IMR-90 (cell line): ENCODE results near the gene PTPRN2. TPM values are rescaled to one million over a fixed set of nuclear protein-coding genes. Genes with fewer than 3 reads are reported as not detected.

Experiments
- ATAC-seq: fragments of 200-7000 bp; cut with Tn5 transposase; 2 replicates; pipeline ENCODE4 v1.9.1; 2020; ENCODE audit warnings: low read depth, mild to moderate bottlenecking, moderate library complexity
- BruUV-seq: library from RNA; stranded (reverse); fragments of 400-500 nt; replicated peaks from 2 replicates; lab custom pipeline; 2021; lab: Mats Ljungman, UMichigan
- CTCF ChIA-PET: fragments of 300-600 bp; formaldehyde crosslinking; extraction: SDS; loops from one replicate; lab custom pipeline; 2021; ENCODE audit warnings: antibody characterized with exemption; lab: Yijun Ruan, JAX
- POLR2A ChIA-PET: fragments of 300-600 bp; sonication (Branson Sonifier 250); formaldehyde crosslinking; loops from one replicate; lab custom pipeline; 2022; ENCODE audit warnings: antibody characterized with exemption; ENCODE audit not compliant: unreplicated experiment; lab: Charles Lee
- DNase-seq: peaks from one replicate; pipeline ENCODE4 v3.0.0; 2013
- H2AFZ ChIP-seq: replicated peaks from 2 replicates; pipeline ENCODE3; 2013; ENCODE audit warnings: low read length, mild to moderate bottlenecking; ENCODE audit not compliant: poor library complexity
- H2AK5ac ChIP-seq: 2 replicates; pipeline ENCODE4 v1.6.1; 2013; ENCODE audit warnings: low read depth, low read length, inconsistent platforms
- H2AK9ac ChIP-seq: replicated peaks from 2 replicates; pipeline ENCODE3; 2013; ENCODE audit warnings: mild to moderate bottlenecking, low read depth, low read length, moderate library complexity; ENCODE audit not compliant: poor library complexity
- H2BK120ac ChIP-seq: 2 replicates; pipeline ENCODE4 v1.6.1; 2013; ENCODE audit warnings: low read depth, low read length, inconsistent platforms
- H2BK15ac ChIP-seq: 3 replicates; pipeline ENCODE4 v1.6.1; 2013; ENCODE audit warnings: low read depth, low read length, inconsistent platforms
- H2BK20ac ChIP-seq: 2 replicates; pipeline ENCODE4 v1.6.1; 2013; ENCODE audit warnings: low read depth, mild to moderate bottlenecking, inconsistent platforms, low read length, moderate library complexity
- H2BK5ac ChIP-seq: 2 replicates; pipeline ENCODE4 v1.6.1; 2013; ENCODE audit warnings: mild to moderate bottlenecking, low read depth, low read length, inconsistent platforms; ENCODE audit not compliant: poor library complexity, severe bottlenecking
- H3K14ac ChIP-seq: replicated peaks from 2 replicates; pipeline ENCODE4 v1.6.1; 2013; ENCODE audit warnings: low read depth, low read length, inconsistent platforms
- H3K18ac ChIP-seq: 2 replicates; pipeline ENCODE4 v1.6.1; 2013; ENCODE audit warnings: low read depth, low read length, control low read depth
- H3K23ac ChIP-seq: 2 replicates; pipeline ENCODE4 v1.6.1; 2013; ENCODE audit warnings: low read depth, low read length, inconsistent platforms
- H3K27ac ChIP-seq: 2 replicates; pipeline ENCODE4 v1.5.1; 2013; ENCODE audit warnings: mild to moderate bottlenecking, control low read depth, low read length; ENCODE audit not compliant: insufficient read depth
- H3K27me3 ChIP-seq: 2 replicates; pipeline ENCODE4 v1.6.1; 2013; ENCODE audit warnings: low read length; ENCODE audit not compliant: control insufficient read depth, insufficient read depth
- H3K36me3 ChIP-seq: 2 replicates; pipeline ENCODE4 v1.6.1; 2013; ENCODE audit warnings: low read length, mixed read lengths; ENCODE audit not compliant: control insufficient read depth, insufficient read depth
- H3K4ac ChIP-seq: 2 replicates; pipeline ENCODE4 v1.6.1; 2013; ENCODE audit warnings: low read depth, low read length, inconsistent platforms
- H3K4me1 ChIP-seq: 2 replicates; pipeline ENCODE4 v1.6.1; 2013; ENCODE audit warnings: low read length, mixed read lengths; ENCODE audit not compliant: control insufficient read depth, insufficient read depth
- H3K4me2 ChIP-seq: 2 replicates; pipeline ENCODE4 v1.6.1; 2013; ENCODE audit warnings: low read depth, mild to moderate bottlenecking, control low read depth, low read length, moderate library complexity
- H3K4me3 ChIP-seq: 2 replicates; pipeline ENCODE4 v1.5.1; 2013; ENCODE audit warnings: low read depth, mild to moderate bottlenecking, control low read depth, low read length, moderate library complexity; ENCODE audit not compliant: insufficient read depth
- H3K56ac ChIP-seq: 2 replicates; pipeline ENCODE4 v1.6.1; 2013; ENCODE audit warnings: low read length, inconsistent platforms; ENCODE audit not compliant: insufficient read depth; ENCODE audit errors: extremely low read depth
- H3K79me1 ChIP-seq, 2 experiments: 2 replicates each; pipeline ENCODE4 v1.6.1; 2013; ENCODE audit warnings: low read length in 2 of 2, inconsistent platforms in 1 of 2, low read depth in 1 of 2
- H3K9ac ChIP-seq: 2 replicates; pipeline ENCODE4 v1.6.1; 2013; ENCODE audit warnings: low read depth, low read length, control low read depth
- H3K9me1 ChIP-seq: 2 replicates; pipeline ENCODE4 v1.6.1; 2013; ENCODE audit warnings: low read length, inconsistent platforms; ENCODE audit not compliant: insufficient read depth
- H3K9me3 ChIP-seq: 2 replicates; pipeline ENCODE4 v1.6.1; 2013; ENCODE audit warnings: low read length; ENCODE audit not compliant: control insufficient read depth, insufficient read depth
- H4K20me1 ChIP-seq: 2 replicates; pipeline ENCODE4 v1.6.1; 2013; ENCODE audit warnings: low read length, inconsistent platforms; ENCODE audit not compliant: insufficient read depth
- H4K5ac ChIP-seq: 2 replicates; pipeline ENCODE4 v1.6.1; 2013; ENCODE audit warnings: mild to moderate bottlenecking, low read depth, low read length, control low read depth
- H4K8ac ChIP-seq, 2 experiments: 2 replicates each; pipeline ENCODE4 v1.6.1; 2013; ENCODE audit warnings: low read depth in 2 of 2, low read length in 2 of 2, control low read depth in 1 of 2, inconsistent platforms in 1 of 2
- H4K91ac ChIP-seq: 2 replicates; pipeline ENCODE4 v1.6.1; 2013; ENCODE audit warnings: low read depth, low read length, inconsistent platforms; ENCODE audit not compliant: insufficient read depth
- BHLHE40 ChIP-seq: fragments of 150-350 bp; IDR thresholded peaks from 2 replicates; pipeline ENCODE4 v1.6.1; 2016; ENCODE audit warnings: mild to moderate bottlenecking, low read depth, low read length
- CEBPB ChIP-seq: IDR thresholded peaks from 2 replicates; pipeline ENCODE4 v1.6.1; 2012; ENCODE audit warnings: low read depth, low read length, improper control_type of control experiment
- CHD1 ChIP-seq: IDR thresholded peaks from 2 replicates; pipeline ENCODE4 v1.6.1; 2012; ENCODE audit warnings: low read depth, low read length, improper control_type of control experiment
- CTCF ChIP-seq: conservative IDR thresholded peaks from 2 replicates; pipeline ENCODE4 v1.5.1; 2012; ENCODE audit warnings: mild to moderate bottlenecking, low read depth, low read length, improper control_type of control experiment
- ELK1 ChIP-seq: fragments of 150-350 bp; IDR thresholded peaks from 2 replicates; pipeline ENCODE4 v1.6.1; 2016; ENCODE audit warnings: low read depth, mild to moderate bottlenecking, low read length, moderate library complexity, borderline replicate concordance
- FOS ChIP-seq: fragments of 150-350 bp; IDR thresholded peaks from 2 replicates; pipeline ENCODE4 v1.6.1; 2016; ENCODE audit warnings: low read depth, low read length
- MAFK ChIP-seq: IDR thresholded peaks from 2 replicates; pipeline ENCODE4 v1.6.1; 2012; ENCODE audit warnings: low read depth, low read length, improper control_type of control experiment
- MAZ ChIP-seq: IDR thresholded peaks from 2 replicates; pipeline ENCODE4 v1.6.1; 2012; ENCODE audit warnings: low read depth, mild to moderate bottlenecking, low read length, improper control_type of control experiment, moderate library complexity, borderline replicate concordance
- MXI1 ChIP-seq: IDR thresholded peaks from 2 replicates; pipeline ENCODE4 v1.6.1; 2012; ENCODE audit warnings: low read depth, mild to moderate bottlenecking, low read length, moderate library complexity, borderline replicate concordance
- NFE2L2 ChIP-seq: fragments of 150-350 bp; IDR thresholded peaks from 2 replicates; pipeline ENCODE4 v1.6.1; 2016; ENCODE audit warnings: low read depth, mild to moderate bottlenecking, low read length
- POLR2A ChIP-seq: IDR thresholded peaks from 2 replicates; pipeline ENCODE4 v1.6.1; 2012; ENCODE audit warnings: mild to moderate bottlenecking, low read depth, low read length
- RAD21 ChIP-seq: IDR thresholded peaks from 2 replicates; pipeline ENCODE4 v1.6.1; 2012; ENCODE audit warnings: low read length, improper control_type of control experiment
- RCOR1 ChIP-seq: IDR thresholded peaks from 2 replicates; pipeline ENCODE4 v1.6.1; 2012; ENCODE audit warnings: mild to moderate bottlenecking, low read length, improper control_type of control experiment; ENCODE audit not compliant: insufficient replicate concordance
- RFX5 ChIP-seq: IDR thresholded peaks from 2 replicates; pipeline ENCODE4 v1.8.0; 2012; ENCODE audit warnings: low read depth, mild to moderate bottlenecking, low read length, moderate library complexity
- SMC3 ChIP-seq: fragments of 150-350 bp; IDR thresholded peaks from 2 replicates; pipeline ENCODE4 v1.6.1; 2016; ENCODE audit warnings: low read depth, mild to moderate bottlenecking, antibody characterized with exemption, low read length, moderate library complexity
- USF2 ChIP-seq: fragments of 150-350 bp; IDR thresholded peaks from 2 replicates; pipeline ENCODE4 v1.6.1; 2017; ENCODE audit warnings: mild to moderate bottlenecking, antibody characterized with exemption, low read length, low read depth
- WGBS, 2 experiments: methylation state at CpG; one replicate each; pipeline versions ENCODE4 v1.1.5 to v1.1.7; 2013; ENCODE audit warnings: missing lambda C conversion rate in 2 of 2; ENCODE audit not compliant: insufficient read length in 1 of 2; ENCODE audit errors: extremely low coverage in 2 of 2; 5-methylcytosine and 5-hydroxymethylcytosine counted together
- dilution Hi-C: fragments of 300-500 bp; cut with HindIII; formaldehyde crosslinking; loops from one replicate; pipeline ENCODE4 v1.14.3; 2018; ENCODE audit warnings: low sequenced_read_pairs; ENCODE audit not compliant: unreplicated experiment
- in situ Hi-C: fragments of 300-500 bp; cut with MboI; formaldehyde crosslinking; loops from 3 replicates; pipeline ENCODE4 v1.14.3; 2019; ENCODE audit warnings: low sequenced_read_pairs, inconsistent platforms, mixed read lengths
- intact Hi-C: fragments of 100-400 bp; cut with micrococcal nuclease; formaldehyde crosslinking; loops from 2 replicates; pipeline ENCODE4 v1.10.0; 2022
- polyA plus RNA-seq, 3 experiments: library from polyadenylated mRNA; depleted of rRNA; stranded (reverse); fragments of >200 nt; gene quantifications; 2 replicates each; pipeline ENCODE4 v1.2.3, GENCODE V29; 2012; ENCODE audit warnings: low replicate concordance in 1 of 3
- total RNA-seq: library from RNA; depleted of rRNA; stranded (reverse); fragments of >200 nt; gene quantifications from 2 replicates; pipeline ENCODE4 v1.2.3, GENCODE V29; 2012

The PTPRN2 gene
- total and polyA plus RNA-seq, 2 of the 4 experiments (the other 2 are of a cell fraction) = 0.03 TPM; not detected in 1

- Histone ChIP-seq H3K9me3 (peaks cover 71% of the 10 kb centered on the region), H4K5ac (no peak overlapping the region), H3K27ac (no peak overlapping the region), H3K4ac (no peak overlapping the region), H2AK5ac (no peak overlapping the region), H3K4me2 (no peak overlapping the region), H3K56ac (no peak overlapping the region), H2AFZ (no peak overlapping the region), H2BK5ac (no peak overlapping the region), H3K79me1 (no peaks in the 10 kb centered on the region), H3K14ac (no peak overlapping the region), H3K4me3 (no peak overlapping the region), H3K4me1 (no peaks in the 10 kb centered on the region), H3K9me1 (no peaks in the 10 kb centered on the region), H2BK120ac (no peak overlapping the region), H2BK20ac (no peak overlapping the region), H3K27me3 (no peaks in the 10 kb centered on the region), H4K8ac (no peak overlapping the region), H3K9ac (no peak overlapping the region), H2AK9ac (no peak overlapping the region), H3K18ac (no peak overlapping the region), H4K91ac (no peak overlapping the region), H3K23ac (no peak overlapping the region), H3K36me3 (no peaks in the 10 kb centered on the region), H2BK15ac (no peak overlapping the region), H4K20me1 (no peaks in the 10 kb centered on the region)
- DNase-seq = no peak
- ChIA-PET POLR2A (no interaction called here), CTCF (no interaction called here)
- no CpG with 5 or more reads among the region's 11 CpGs for WGBS, 2 experiments
- in situ Hi-C loops = no loop called here
- BruUV-seq = no TSS peak
- TF ChIP-seq MAZ = no peak
- no peak for TF ChIP-seq USF2
- no peak for TF ChIP-seq CEBPB
- TF ChIP-seq BHLHE40 = no peak
- no peak for TF ChIP-seq CHD1
- TF ChIP-seq CTCF = no peak
- no peak for TF ChIP-seq ELK1
- TF ChIP-seq NFE2L2 = no peak
- no peak for TF ChIP-seq RCOR1
- TF ChIP-seq MAFK = no peak
- no peak for TF ChIP-seq RFX5
- no peak for TF ChIP-seq SMC3
- TF ChIP-seq FOS = no peak
- TF ChIP-seq MXI1 = no peak
- no peak for TF ChIP-seq RAD21
- no peak for TF ChIP-seq POLR2A
- dilution Hi-C loops = no loop called here
- no peak for ATAC-seq
- intact Hi-C loops = no loop called here
Observed at GRCh38 chr7:157774495-157774894, 813.1 kb downstream of the PTPRN2 start.
